ENCODE results near the gene CDK7. TPM values are rescaled to one million over a fixed set of nuclear protein-coding genes. Genes with fewer than 3 reads are reported as not detected.
"Not testable (repeated sequence)": the region's sequence is repeated elsewhere in the genome, so short reads cannot be mapped to it uniquely, and the experiment has no call there.

The CDK7 gene
- total RNA-seq, 1 experiment from 2014 or later = 47.1 TPM

DNA sequence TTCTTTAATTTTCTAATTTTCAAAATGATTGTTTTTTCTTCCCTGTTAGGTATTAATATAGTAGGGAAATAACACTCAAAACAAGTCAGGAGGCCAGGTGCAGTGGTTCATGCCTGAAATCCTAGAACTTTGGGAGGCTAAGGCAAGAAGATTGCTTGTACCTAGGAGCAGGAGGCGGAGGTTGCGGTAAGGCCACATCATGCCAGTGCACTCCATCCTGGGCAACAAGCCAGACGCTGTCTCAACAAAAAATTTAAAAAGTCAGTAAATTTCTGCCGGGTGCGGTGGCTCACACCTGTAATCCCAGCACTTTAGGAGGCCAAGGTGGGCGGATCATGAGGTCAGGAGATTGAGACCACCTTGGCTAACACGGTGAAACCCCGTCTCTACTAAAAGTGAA, 10.2 kb upstream of the CDK7 start:
- Histone ChIP-seq H2AFZ (ENCODE audit: low read length) (no peak overlapping the region), H3K9ac (ENCODE audit: low read length) (no peak overlapping the region), H3K4me1 (ENCODE audit: low read length) (peaks cover 1% of the 10 kb centered on the region), H3K9me3 (ENCODE audit: low read length) (no peaks in the 10 kb centered on the region), H3K4me2 (ENCODE audit: low read depth, low read length, poor library complexity, severe bottlenecking) (no peak overlapping the region), H3K27me3 (ENCODE audit: low read length) (no peaks in the 10 kb centered on the region), H3K79me2 (ENCODE audit: low read length) (peaks cover 47% of the 10 kb centered on the region), H3K9me2 (replicated peaks; ENCODE audit: insufficient read depth, low read length) (no peaks in the 10 kb centered on the region), H4K20me1 (ENCODE audit: insufficient read depth, low read depth, low read length) (no peaks in the 10 kb centered on the region), H3K4me3 (ENCODE audit: low read length) (no peak overlapping the region), H3K36me3 (ENCODE audit: insufficient read depth, low read length) (peaks cover 20% of the 10 kb centered on the region; the same call in 1 of the 2 replicates), H3K27ac (ENCODE audit: low read length) (no peak overlapping the region)
- DNase-seq = no peak

DNA sequence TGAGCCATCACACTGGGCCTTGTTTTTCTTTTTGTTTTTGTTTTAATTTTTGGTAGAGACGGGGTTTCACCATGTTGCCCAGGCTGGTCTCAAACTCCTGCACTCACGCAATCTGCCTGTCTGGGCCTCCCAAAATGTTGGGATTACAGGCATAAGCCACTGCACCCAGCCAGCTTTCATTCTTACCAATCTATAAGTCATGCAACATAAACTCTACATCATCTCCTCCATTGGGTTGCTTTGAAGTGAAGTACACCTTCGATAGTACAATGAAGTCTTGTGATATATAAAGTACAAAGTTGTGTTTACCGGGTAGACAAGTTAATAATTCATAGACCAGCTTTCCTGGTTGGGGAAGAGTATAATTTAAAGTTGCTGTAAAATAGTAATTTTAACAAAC, 8.8 kb upstream of the CDK7 start:
- H3K4me1 ChIP-seq (ENCODE audit: low read length) = no peaks in the 10 kb centered on the region
- no peaks in the 10 kb centered on the region for H3K9me2 ChIP-seq (replicated peaks; ENCODE audit: insufficient read depth, low read length)
- H2AFZ ChIP-seq (ENCODE audit: low read length) = no peak overlapping the region
- no peak for DNase-seq
- no peak overlapping the region for H3K4me3 ChIP-seq (ENCODE audit: low read length)
- H4K20me1 ChIP-seq (ENCODE audit: insufficient read depth, low read depth, low read length) = no peaks in the 10 kb centered on the region
- no peaks in the 10 kb centered on the region for H3K9me3 ChIP-seq (ENCODE audit: low read length)
- H3K4me2 ChIP-seq (ENCODE audit: low read depth, low read length, poor library complexity, severe bottlenecking) = no peak overlapping the region
- peaks cover 37% of the 10 kb centered on the region for H3K79me2 ChIP-seq (ENCODE audit: low read length)
- H3K9ac ChIP-seq (ENCODE audit: low read length) = no peak overlapping the region
- no peak overlapping the region for H3K27ac ChIP-seq (ENCODE audit: low read length)
- H3K36me3 ChIP-seq (ENCODE audit: insufficient read depth, low read length) = peaks cover 26% of the 10 kb centered on the region; the same call in 1 of the 2 replicates
- H3K27me3 ChIP-seq (ENCODE audit: low read length) = no peaks in the 10 kb centered on the region

DNA sequence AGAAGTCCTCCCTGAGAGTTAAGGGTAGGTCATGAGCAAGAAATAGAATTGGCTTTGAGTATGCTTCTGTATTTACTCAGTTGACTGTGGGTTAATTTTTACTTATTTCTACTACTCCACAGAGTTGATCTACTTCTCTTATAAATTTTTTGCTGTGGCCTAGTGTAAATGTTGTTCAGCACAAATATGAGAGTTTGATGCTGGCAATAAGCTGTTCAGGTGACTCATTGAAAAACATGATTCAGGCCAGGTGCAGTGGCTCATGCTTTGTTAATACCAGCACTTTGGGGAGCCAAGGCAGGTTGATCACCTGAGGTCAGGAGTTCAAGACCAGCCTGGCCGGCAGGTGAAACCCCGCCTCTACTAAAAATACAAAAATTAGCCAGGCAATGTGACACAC, 4.5 kb upstream of the CDK7 start:
- Histone ChIP-seq H3K4me2 (ENCODE audit: low read depth, low read length, poor library complexity, severe bottlenecking) (no peak overlapping the region), H3K27ac (ENCODE audit: low read length) (no peak overlapping the region), H4K20me1 (ENCODE audit: insufficient read depth, low read depth, low read length) (no peaks in the 10 kb centered on the region), H3K79me2 (ENCODE audit: low read length) (peaks cover 8% of the 10 kb centered on the region), H2AFZ (ENCODE audit: low read length) (no peak overlapping the region), H3K9ac (ENCODE audit: low read length) (no peak overlapping the region), H3K9me2 (replicated peaks; ENCODE audit: insufficient read depth, low read length) (no peaks in the 10 kb centered on the region), H3K4me1 (ENCODE audit: low read length) (peaks cover 7% of the 10 kb centered on the region), H3K36me3 (ENCODE audit: insufficient read depth, low read length) (peaks cover 23% of the 10 kb centered on the region; the same call in 1 of the 2 replicates), H3K4me3 (ENCODE audit: low read length) (no peak overlapping the region), H3K9me3 (ENCODE audit: low read length) (no peaks in the 10 kb centered on the region), H3K27me3 (ENCODE audit: low read length) (no peaks in the 10 kb centered on the region)
- no peak for DNase-seq

DNA sequence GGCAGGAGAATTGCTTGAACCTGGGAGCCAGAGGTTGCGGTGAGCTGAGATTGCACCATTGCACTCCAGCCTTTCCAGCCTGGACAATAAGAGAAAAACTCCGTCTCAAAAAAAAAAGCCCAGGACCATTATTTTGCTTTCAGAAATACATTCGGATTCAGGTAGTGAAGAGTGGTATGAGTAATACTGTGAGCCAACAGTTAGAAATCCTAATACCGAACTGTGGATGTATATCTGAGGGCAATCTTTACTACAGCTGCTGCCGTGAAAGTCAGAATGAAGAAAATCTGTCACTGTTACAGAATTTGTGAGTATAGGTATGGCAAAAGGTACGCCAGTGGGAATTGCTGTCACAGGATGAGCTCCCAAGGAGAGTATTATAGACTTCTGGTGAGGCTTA, 3.4 kb upstream of the CDK7 start:
- Histone ChIP-seq H3K4me1 (ENCODE audit: low read length) (peaks cover 16% of the 10 kb centered on the region), H3K4me3 (ENCODE audit: low read length) (no peak overlapping the region), H3K4me2 (ENCODE audit: low read depth, low read length, poor library complexity, severe bottlenecking) (no peak overlapping the region), H3K79me2 (ENCODE audit: low read length) (peaks cover 16% of the 10 kb centered on the region), H2AFZ (ENCODE audit: low read length) (no peak overlapping the region), H4K20me1 (ENCODE audit: insufficient read depth, low read depth, low read length) (no peaks in the 10 kb centered on the region), H3K27me3 (ENCODE audit: low read length) (no peaks in the 10 kb centered on the region), H3K27ac (ENCODE audit: low read length) (no peak overlapping the region), H3K36me3 (ENCODE audit: insufficient read depth, low read length) (peaks cover 23% of the 10 kb centered on the region; the same call in 1 of the 2 replicates), H3K9me3 (ENCODE audit: low read length) (no peaks in the 10 kb centered on the region), H3K9me2 (replicated peaks; ENCODE audit: insufficient read depth, low read length) (no peaks in the 10 kb centered on the region), H3K9ac (ENCODE audit: low read length) (no peak overlapping the region)
- DNase-seq = no peak

DNA sequence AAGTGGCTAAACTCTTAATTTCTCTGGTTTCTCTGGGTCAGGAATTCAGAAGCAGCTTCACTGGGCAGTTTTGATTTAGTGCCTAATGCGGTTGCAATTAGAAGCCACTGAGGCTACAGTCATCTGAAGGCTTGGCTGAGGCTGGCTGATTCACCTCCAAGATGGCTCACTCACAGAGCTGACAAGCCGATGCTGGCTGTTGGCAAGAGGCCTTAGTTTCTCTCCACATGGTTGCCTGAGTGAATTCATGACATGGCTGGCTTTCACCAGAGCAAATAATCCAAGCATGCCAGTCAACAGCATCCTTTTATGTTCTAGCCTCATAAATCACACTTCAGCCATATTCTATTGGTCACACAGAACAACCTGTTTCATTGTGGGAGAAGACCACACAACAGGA, 2.8 kb upstream of the CDK7 start:
- Histone ChIP-seq H2AFZ (ENCODE audit: low read length) (no peak overlapping the region), H3K36me3 (ENCODE audit: insufficient read depth, low read length) (peaks cover 23% of the 10 kb centered on the region; the same call in 1 of the 2 replicates), H3K79me2 (ENCODE audit: low read length) (peaks cover 17% of the 10 kb centered on the region), H3K27ac (ENCODE audit: low read length) (no peak overlapping the region), H3K27me3 (ENCODE audit: low read length) (no peaks in the 10 kb centered on the region), H3K9me2 (replicated peaks; ENCODE audit: insufficient read depth, low read length) (no peaks in the 10 kb centered on the region), H3K4me1 (ENCODE audit: low read length) (peaks cover 17% of the 10 kb centered on the region), H3K4me2 (ENCODE audit: low read depth, low read length, poor library complexity, severe bottlenecking) (no peak overlapping the region), H4K20me1 (ENCODE audit: insufficient read depth, low read depth, low read length) (no peaks in the 10 kb centered on the region), H3K9ac (ENCODE audit: low read length) (no peak overlapping the region), H3K4me3 (ENCODE audit: low read length) (no peak overlapping the region), H3K9me3 (ENCODE audit: low read length) (no peaks in the 10 kb centered on the region)
- DNase-seq = no peak

DNA sequence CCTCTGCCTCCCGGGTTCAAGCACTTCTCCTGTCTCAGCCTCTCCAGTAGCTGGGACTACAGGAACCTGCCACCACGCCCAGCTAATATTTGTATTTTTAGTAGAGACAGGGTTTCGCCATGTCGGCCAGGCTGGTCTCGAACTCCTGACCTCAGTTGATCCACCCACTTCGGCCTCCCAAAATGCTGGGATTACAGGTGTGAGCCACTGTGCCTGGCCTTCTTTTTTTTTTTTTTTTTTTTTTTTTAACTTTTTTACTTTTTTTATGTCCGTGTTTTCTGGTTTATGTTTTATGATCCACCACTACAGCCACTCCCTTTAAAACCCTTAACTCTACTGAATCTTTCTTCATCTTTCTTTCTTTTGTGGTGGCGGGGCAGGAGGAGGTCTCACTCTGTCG, 2.0 kb downstream of the CDK7 start:
- H2AFZ ChIP-seq (ENCODE audit: low read length); H3K4me3 ChIP-seq (ENCODE audit: low read length); H3K9me3 ChIP-seq (ENCODE audit: low read length); DNase-seq; H4K20me1 ChIP-seq (ENCODE audit: insufficient read depth, low read depth, low read length); H3K27ac ChIP-seq (ENCODE audit: low read length); H3K9me2 ChIP-seq (replicated peaks; ENCODE audit: insufficient read depth, low read length); H3K9ac ChIP-seq (ENCODE audit: low read length); H3K4me2 ChIP-seq (ENCODE audit: low read depth, low read length, poor library complexity, severe bottlenecking); H3K27me3 ChIP-seq (ENCODE audit: low read length): not testable (repeated sequence)
- H3K36me3 ChIP-seq (ENCODE audit: insufficient read depth, low read length) = peaks cover 25% of the 10 kb centered on the region
- H3K4me1 ChIP-seq (ENCODE audit: low read length) = peaks cover 17% of the 10 kb centered on the region
- peaks cover 64% of the 10 kb centered on the region for H3K79me2 ChIP-seq (ENCODE audit: low read length)

- no peak overlapping the region for H3K4me2 ChIP-seq (ENCODE audit: low read depth, low read length, poor library complexity, severe bottlenecking)
- DNase-seq = no peak
- peaks cover 76% of the 10 kb centered on the region for H3K79me2 ChIP-seq (ENCODE audit: low read length)
- H2AFZ ChIP-seq (ENCODE audit: low read length) = no peak overlapping the region
- no peak overlapping the region for H3K27ac ChIP-seq (ENCODE audit: low read length)
- H3K9me2 ChIP-seq (replicated peaks; ENCODE audit: insufficient read depth, low read length) = no peaks in the 10 kb centered on the region
- H3K27me3 ChIP-seq (ENCODE audit: low read length) = no peaks in the 10 kb centered on the region
- no peaks in the 10 kb centered on the region for H3K9me3 ChIP-seq (ENCODE audit: low read length)
- H3K4me3 ChIP-seq (ENCODE audit: low read length) = no peak overlapping the region
- H3K4me1 ChIP-seq (ENCODE audit: low read length) = peaks cover 17% of the 10 kb centered on the region
- H4K20me1 ChIP-seq (ENCODE audit: insufficient read depth, low read depth, low read length) = no peaks in the 10 kb centered on the region
- no peak overlapping the region for H3K9ac ChIP-seq (ENCODE audit: low read length)
- peaks cover 32% of the 10 kb centered on the region for H3K36me3 ChIP-seq (ENCODE audit: insufficient read depth, low read length)
Measured at GRCh38 chr5:69237877-69238276, 3.2 kb downstream of the CDK7 start.

GRCh38 chr5:69238760-69239251, 4.1 kb downstream of the CDK7 start:
- Histone ChIP-seq H4K20me1 (ENCODE audit: insufficient read depth, low read depth, low read length) (no peaks in the 10 kb centered on the region), H3K4me2 (ENCODE audit: low read depth, low read length, poor library complexity, severe bottlenecking) (no peak overlapping the region), H3K36me3 (ENCODE audit: insufficient read depth, low read length) (peaks cover 36% of the 10 kb centered on the region), H2AFZ (ENCODE audit: low read length) (no peak overlapping the region), H3K27ac (ENCODE audit: low read length) (no peak overlapping the region), H3K9ac (ENCODE audit: low read length) (no peak overlapping the region), H3K4me3 (ENCODE audit: low read length) (no peak overlapping the region), H3K4me1 (ENCODE audit: low read length) (peaks cover 17% of the 10 kb centered on the region), H3K9me2 (replicated peaks; ENCODE audit: insufficient read depth, low read length) (no peaks in the 10 kb centered on the region), H3K9me3 (ENCODE audit: low read length) (no peaks in the 10 kb centered on the region), H3K79me2 (ENCODE audit: low read length) (peaks cover 85% of the 10 kb centered on the region), H3K27me3 (ENCODE audit: low read length) (no peaks in the 10 kb centered on the region)
- no peak for DNase-seq
